Fibroblast of lung (primary cell): ENCODE results near the gene UQCC5. TPM values are rescaled to one million over a fixed set of nuclear protein-coding genes. Genes with fewer than 3 reads are reported as not detected.
A peak's percentile ranks its signal among the peaks of the same experiment; 100 is the strongest.

Experiments used
- DNase-seq, 2 donors: peaks; one replicate each; pipeline versions ENCODE4 v3.0.0 to v3.0.0-alpha.2; 2010; ENCODE audit warnings: low read depth in 2 of 2
- H2AFZ ChIP-seq: 2 replicates; pipeline ENCODE4 v1.5.1; 2012; ENCODE audit warnings: low read length, control low read depth, inconsistent platforms
- H3K27ac ChIP-seq: 2 replicates; pipeline ENCODE4 v1.5.1; 2011; ENCODE audit warnings: low read length, control low read depth; ENCODE audit not compliant: insufficient read depth
- H3K27me3 ChIP-seq: 2 replicates; pipeline ENCODE4 v1.5.1; 2011; ENCODE audit warnings: mild to moderate bottlenecking, low read length; ENCODE audit not compliant: control insufficient read depth, insufficient read depth
- H3K36me3 ChIP-seq: 2 replicates; pipeline ENCODE4 v1.5.1; 2011; ENCODE audit warnings: low read length; ENCODE audit not compliant: control insufficient read depth, insufficient read depth
- H3K4me1 ChIP-seq: 2 replicates; pipeline ENCODE4 v1.5.1; 2011; ENCODE audit warnings: low read length; ENCODE audit not compliant: control insufficient read depth, insufficient read depth; ENCODE audit errors: extremely low read depth
- H3K4me2 ChIP-seq: 2 replicates; pipeline ENCODE4 v1.5.1; 2011; ENCODE audit warnings: low read length, control low read depth; ENCODE audit not compliant: insufficient read depth; ENCODE audit errors: extremely low read depth
- H3K4me3 ChIP-seq, 4 experiments: fragments of 200-600 bp in 1 of 4; sonication (generic) in 1 of 4; replicated peaks in 1 of 4; 2 replicates each; pipeline ENCODE4 v1.5.1; 2011 to 2016; ENCODE audit warnings: low read length in 4 of 4, low read depth in 3 of 4, mild to moderate bottlenecking in 3 of 4, control low read depth in 2 of 4, inconsistent platforms in 1 of 4, mixed read lengths in 1 of 4; ENCODE audit not compliant: insufficient read depth in 1 of 4; ENCODE audit errors: control extremely low read depth in 1 of 4
- H3K79me2 ChIP-seq: 2 replicates; pipeline ENCODE4 v1.5.1; 2012; ENCODE audit warnings: mild to moderate bottlenecking, low read length, inconsistent platforms; ENCODE audit not compliant: control insufficient read depth, insufficient read depth
- H3K9ac ChIP-seq: 2 replicates; pipeline ENCODE4 v1.5.1; 2011; ENCODE audit warnings: mild to moderate bottlenecking, low read length, control low read depth; ENCODE audit not compliant: insufficient read depth
- H3K9me3 ChIP-seq: 2 replicates; pipeline ENCODE4 v1.5.1; 2012; ENCODE audit warnings: low read depth, low read length; ENCODE audit not compliant: control insufficient read depth, insufficient read depth
- H4K20me1 ChIP-seq: 2 replicates; pipeline ENCODE4 v1.5.1; 2011; ENCODE audit warnings: low read length; ENCODE audit not compliant: control insufficient read depth, insufficient read depth; ENCODE audit errors: extremely low read depth
- EZH2 ChIP-seq: IDR thresholded peaks from 2 replicates; pipeline ENCODE4 v1.5.1; 2012; ENCODE audit warnings: low read length, control low read depth, mild to moderate bottlenecking; ENCODE audit errors: missing control alignments
- polyA plus RNA-seq, 2 donors: library from polyadenylated mRNA; depleted of rRNA in 1 of 2; stranded (reverse) in 1 of 2; unstranded in 1 of 2; fragments of >200 nt; gene quantifications; 2 replicates each; pipeline ENCODE4 v1.2.1, GENCODE V29; 2011 to 2012; ENCODE audit warnings: missing spikeins in 1 of 2
- total RNA-seq: library from RNA; depleted of rRNA; stranded (reverse); fragments of >200 nt; gene quantifications from 2 replicates; pipeline ENCODE4 v1.2.1, GENCODE V29; 2014
- TF ChIP-seq, protein P1 (sequence below), 2 donors: IDR thresholded peaks in 1 of 2; conservative IDR thresholded peaks in 1 of 2; 1 replicate in 1 of 2; 2 replicates in 1 of 2; pipeline ENCODE4 v1.5.1; 2011 to 2012; ENCODE audit warnings: low read length in 2 of 2, control low read depth in 1 of 2, inconsistent platforms in 1 of 2, low read depth in 1 of 2, mild to moderate bottlenecking in 1 of 2

The UQCC5 gene
- total and polyA plus RNA-seq, 2 donors (not counting 1 experiment from before 2014, with no cell fraction given): 9.4 to 13.8 TPM

- DNase-seq: peak; percentile 57 to 62
- H4K20me1 ChIP-seq: no peaks in the 10 kb centered on the region
- no peaks in the 10 kb centered on the region for H3K9me3 ChIP-seq
- no peaks in the 10 kb centered on the region for H3K79me2 ChIP-seq
- H2AFZ ChIP-seq: no peak overlapping the region
- no peak overlapping the region for H3K27ac ChIP-seq
- no peaks in the 10 kb centered on the region for H3K27me3 ChIP-seq
- H3K4me1 ChIP-seq: peaks cover 8% of the 10 kb centered on the region
- H3K36me3 ChIP-seq: peaks cover 10% of the 10 kb centered on the region
- H3K4me3 ChIP-seq: no peak overlapping the region
- TF ChIP-seq, protein P1, sequence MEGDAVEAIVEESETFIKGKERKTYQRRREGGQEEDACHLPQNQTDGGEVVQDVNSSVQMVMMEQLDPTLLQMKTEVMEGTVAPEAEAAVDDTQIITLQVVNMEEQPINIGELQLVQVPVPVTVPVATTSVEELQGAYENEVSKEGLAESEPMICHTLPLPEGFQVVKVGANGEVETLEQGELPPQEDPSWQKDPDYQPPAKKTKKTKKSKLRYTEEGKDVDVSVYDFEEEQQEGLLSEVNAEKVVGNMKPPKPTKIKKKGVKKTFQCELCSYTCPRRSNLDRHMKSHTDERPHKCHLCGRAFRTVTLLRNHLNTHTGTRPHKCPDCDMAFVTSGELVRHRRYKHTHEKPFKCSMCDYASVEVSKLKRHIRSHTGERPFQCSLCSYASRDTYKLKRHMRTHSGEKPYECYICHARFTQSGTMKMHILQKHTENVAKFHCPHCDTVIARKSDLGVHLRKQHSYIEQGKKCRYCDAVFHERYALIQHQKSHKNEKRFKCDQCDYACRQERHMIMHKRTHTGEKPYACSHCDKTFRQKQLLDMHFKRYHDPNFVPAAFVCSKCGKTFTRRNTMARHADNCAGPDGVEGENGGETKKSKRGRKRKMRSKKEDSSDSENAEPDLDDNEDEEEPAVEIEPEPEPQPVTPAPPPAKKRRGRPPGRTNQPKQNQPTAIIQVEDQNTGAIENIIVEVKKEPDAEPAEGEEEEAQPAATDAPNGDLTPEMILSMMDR (conservative IDR thresholded peaks at IDR 0.05 in 1 of 2, IDR thresholded peaks at IDR 0.05 in 1 of 2; ENCODE audit: low read depth in 1 of 2, low read length in 2 of 2): no peak
- no peak for TF ChIP-seq EZH2
- no peak overlapping the region for H3K9ac ChIP-seq
- no peak overlapping the region for H3K4me2 ChIP-seq
Measured at GRCh38 chr3:52495777-52496602, 40.4 kb upstream of the UQCC5 start.

GRCh38 chr3:52498137-52499054 is 38.0 kb upstream of the UQCC5 start:
- Histone ChIP-seq H3K79me2 (no peaks in the 10 kb centered on the region), H3K27ac (no peak overlapping the region), H3K4me2 (peak overlapping the region; percentile 23), H3K9ac (no peak overlapping the region), H4K20me1 (no peaks in the 10 kb centered on the region), H3K4me3 (no peak overlapping the region), H3K9me3 (no peaks in the 10 kb centered on the region), H3K27me3 (no peaks in the 10 kb centered on the region), H2AFZ (no peak overlapping the region), H3K36me3 (no peaks in the 10 kb centered on the region), H3K4me1 (peaks cover 8% of the 10 kb centered on the region)
- peak; percentile 85 to 92 for DNase-seq
- TF ChIP-seq, protein P1 (conservative IDR thresholded peaks at IDR 0.05 in 1 of 2, IDR thresholded peaks at IDR 0.05 in 1 of 2; ENCODE audit: low read depth in 1 of 2, low read length in 2 of 2): no peak
- TF ChIP-seq EZH2: no peak

DNA sequence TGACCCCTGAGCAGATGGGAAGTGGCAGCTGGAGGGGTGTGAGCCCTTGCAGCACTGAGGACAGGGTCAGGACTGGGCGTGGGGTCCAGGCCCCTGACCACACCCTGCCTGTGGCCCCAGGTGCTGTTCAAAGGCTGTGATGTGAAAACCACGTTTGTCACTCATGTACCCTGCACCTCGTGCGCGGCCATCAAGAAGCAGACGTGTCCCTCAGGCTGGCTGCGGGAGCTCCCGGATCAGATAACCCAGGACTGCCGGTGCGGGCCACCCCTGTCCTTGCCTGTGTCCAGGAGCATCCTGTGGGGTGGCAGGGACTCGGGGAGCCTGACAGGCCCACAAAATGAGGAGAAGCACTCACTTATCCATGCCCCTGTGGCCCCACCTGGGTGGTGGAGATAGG is 35.4 kb upstream of the UQCC5 start:
- no peak for DNase-seq
- no peaks in the 10 kb centered on the region for H3K79me2 ChIP-seq
- H3K4me1 ChIP-seq: peaks cover 2% of the 10 kb centered on the region
- H3K4me2 ChIP-seq: no peak overlapping the region
- H3K36me3 ChIP-seq: no peaks in the 10 kb centered on the region
- no peaks in the 10 kb centered on the region for H3K9me3 ChIP-seq
- no peak for TF ChIP-seq EZH2
- TF ChIP-seq, protein P1 (conservative IDR thresholded peaks at IDR 0.05 in 1 of 2, IDR thresholded peaks at IDR 0.05 in 1 of 2; ENCODE audit: low read depth in 1 of 2, low read length in 2 of 2): no peak
- no peaks in the 10 kb centered on the region for H4K20me1 ChIP-seq
- no peak overlapping the region for H3K9ac ChIP-seq
- H3K27me3 ChIP-seq: no peaks in the 10 kb centered on the region
- H2AFZ ChIP-seq: no peak overlapping the region
- no peak overlapping the region for H3K4me3 ChIP-seq
- no peak overlapping the region for H3K27ac ChIP-seq
